CD14-positive monocyte (primary cell): ENCODE data around the gene TMEM126B. TPM values are rescaled to one million over a fixed set of nuclear protein-coding genes. Genes with fewer than 3 reads are reported as not detected.

Source experiments
- DNase-seq, 3 donors: peaks; one replicate each; pipeline ENCODE4 v3.0.0-alpha.2; 2011 to 2022
- H2AFZ ChIP-seq: 2 replicates; pipeline ENCODE4 v1.6.0; 2012; ENCODE audit warnings: mild to moderate bottlenecking, low read depth, low read length, inconsistent platforms; ENCODE audit not compliant: insufficient read depth, poor library complexity, severe bottlenecking
- H3K27ac ChIP-seq, 2 donors: 1 replicate in 1 of 2; 2 replicates in 1 of 2; pipeline ENCODE4 v1.5.1; 2012 to 2013; ENCODE audit warnings: low read length in 2 of 2, control low read depth in 1 of 2, inconsistent platforms in 1 of 2, low read depth in 1 of 2, mild to moderate bottlenecking in 1 of 2
- H3K27me3 ChIP-seq, 2 donors: one replicate each; pipeline versions ENCODE4 v1.6.0 to v1.6.1; 2011 to 2013; ENCODE audit warnings: low read length in 2 of 2; ENCODE audit not compliant: control insufficient read depth in 2 of 2, insufficient read depth in 2 of 2
- H3K36me3 ChIP-seq, 2 donors: replicated peaks in 1 of 2; 1 replicate in 1 of 2; 2 replicates in 1 of 2; pipeline versions ENCODE4 v1.5.1 to v1.6.1; 2012 to 2013; ENCODE audit warnings: low read length in 2 of 2, control low read depth in 1 of 2, inconsistent platforms in 1 of 2, mild to moderate bottlenecking in 1 of 2; ENCODE audit not compliant: insufficient read depth in 2 of 2, control insufficient read depth in 1 of 2
- H3K4me1 ChIP-seq, 2 donors: 1 replicate in 1 of 2; 2 replicates in 1 of 2; pipeline versions ENCODE4 v1.5.1 to v1.6.1; 2012 to 2013; ENCODE audit warnings: low read length in 2 of 2, control low read depth in 1 of 2, inconsistent platforms in 1 of 2, mild to moderate bottlenecking in 1 of 2, moderate library complexity in 1 of 2; ENCODE audit not compliant: insufficient read depth in 2 of 2, control insufficient read depth in 1 of 2
- H3K4me2 ChIP-seq: replicated peaks from 2 replicates; pipeline ENCODE3; 2012; ENCODE audit warnings: low read length, moderate library complexity, mild to moderate bottlenecking; ENCODE audit not compliant: poor library complexity, severe bottlenecking; ENCODE audit errors: extremely low read depth
- H3K4me3 ChIP-seq, 3 experiments: fragments of 200-600 bp in 1 of 3; sonication (generic) in 1 of 3; replicated peaks in 1 of 3; 1 replicate in 2 of 3; 2 replicates in 1 of 3; pipeline ENCODE4 v1.5.1; 2011 to 2013; ENCODE audit warnings: low read length in 3 of 3, mild to moderate bottlenecking in 3 of 3, control low read depth in 2 of 3, low read depth in 2 of 3, inconsistent platforms in 1 of 3, moderate library complexity in 1 of 3
- H3K79me2 ChIP-seq: 2 replicates; pipeline ENCODE4 v1.6.0; 2012; ENCODE audit warnings: mild to moderate bottlenecking, control low read depth, inconsistent platforms, low read length, moderate library complexity; ENCODE audit not compliant: insufficient read depth
- H3K9ac ChIP-seq: 2 replicates; pipeline ENCODE4 v1.6.0; 2017; ENCODE audit warnings: low read length, mild to moderate bottlenecking; ENCODE audit not compliant: insufficient read depth, poor library complexity, severe bottlenecking
- H3K9me3 ChIP-seq, 2 donors: replicated peaks in 1 of 2; 1 replicate in 1 of 2; 2 replicates in 1 of 2; pipeline versions ENCODE4 v1.5.1 to v1.6.1; 2012 to 2013; ENCODE audit warnings: low read length in 2 of 2, control low read depth in 1 of 2; ENCODE audit not compliant: control insufficient read depth in 1 of 2, insufficient read depth in 1 of 2
- H4K20me1 ChIP-seq: 2 replicates; pipeline ENCODE4 v1.6.0; 2012; ENCODE audit warnings: mild to moderate bottlenecking, low read length, control low read depth, moderate library complexity; ENCODE audit not compliant: insufficient read depth
- H3K27ac Mint-ChIP-seq, 7 donors: one replicate each; pipeline ENCODE4 v1.8.0; 2020; ENCODE audit warnings: mild to moderate bottlenecking in 7 of 7, mixed read lengths in 7 of 7, moderate library complexity in 6 of 7, inconsistent platforms in 2 of 7
- H3K27me3 Mint-ChIP-seq, 3 donors: one replicate each; pipeline ENCODE4 v1.8.0; 2021 to 2022; ENCODE audit warnings: low read depth in 3 of 3, mild to moderate bottlenecking in 3 of 3, mixed read lengths in 3 of 3, moderate library complexity in 3 of 3, inconsistent platforms in 1 of 3
- H3K36me3 Mint-ChIP-seq, 2 donors: one replicate each; pipeline ENCODE4 v1.8.0; 2020; ENCODE audit warnings: mixed read lengths in 2 of 2, inconsistent platforms in 1 of 2, mild to moderate bottlenecking in 1 of 2
- H3K4me1 Mint-ChIP-seq: one replicate; pipeline ENCODE4 v1.8.0; 2020; ENCODE audit warnings: mild to moderate bottlenecking, mixed read lengths
- H3K4me3 Mint-ChIP-seq, 2 donors: one replicate each; pipeline ENCODE4 v1.8.0; 2020; ENCODE audit warnings: mild to moderate bottlenecking in 2 of 2, mixed read lengths in 2 of 2, moderate library complexity in 1 of 2
- H3K9me3 Mint-ChIP-seq, 7 donors: one replicate each; pipeline ENCODE4 v1.8.0; 2020 to 2022; ENCODE audit warnings: mixed read lengths in 7 of 7, mild to moderate bottlenecking in 6 of 7, moderate library complexity in 6 of 7, inconsistent platforms in 2 of 7
- WGBS: methylation state at CpG from one replicate; pipeline ENCODE4 v1.1.5; 2013; ENCODE audit warnings: missing lambda C conversion rate; ENCODE audit not compliant: insufficient coverage; 5-methylcytosine and 5-hydroxymethylcytosine counted together
- intact Hi-C, 2 donors: fragments of 100-400 bp; cut with micrococcal nuclease; formaldehyde crosslinking; loops; one replicate each; pipeline versions ENCODE4 v1.15.0 to v1.15.1; 2023
- polyA plus RNA-seq, 3 donors: library from polyadenylated mRNA; depleted of rRNA in 1 of 3; unstranded in 2 of 3; stranded (reverse) in 1 of 3; fragments of 300-500 nt in 2 of 3; fragments of >200 nt in 1 of 3; fragmentation: Illumina TruSeq in 2 of 3; gene quantifications; 1 replicate in 2 of 3; 2 replicates in 1 of 3; pipeline ENCODE4 v1.2.3, GENCODE V29; 2012 to 2021
- TF ChIP-seq, protein P1 (sequence below): fragments of 200-600 bp; IDR thresholded peaks from one replicate; pipeline ENCODE4 v1.8.0; 2022; ENCODE audit warnings: antibody characterized with exemption, mild to moderate bottlenecking

The TMEM126B gene
- polyA plus RNA-seq, 3 donors = 24.7 to 44.3 (median 41.1) TPM

GRCh38 chr11:85665733-85666132 is 37.3 kb downstream of the TMEM126B start:
- peak overlapping the region; percentile 92 for H2AFZ ChIP-seq
- Mint-ChIP-seq H3K4me1 (peaks cover 25% of the 10 kb centered on the region), H3K4me3 (no peak overlapping the region), H3K27me3 (peaks cover 0 to 2% (median 0%) of the 10 kb centered on the region in 3 donors), H3K9me3 (peaks cover 0 to 2% (median 0%) of the 10 kb centered on the region in 7 donors), H3K27ac (no peak overlapping the region), H3K36me3 (peaks cover 7 to 8% of the 10 kb centered on the region in 2 donors)
- DNase-seq = no peak
- H3K27ac ChIP-seq = no peak overlapping the region
- TF ChIP-seq, protein P1, sequence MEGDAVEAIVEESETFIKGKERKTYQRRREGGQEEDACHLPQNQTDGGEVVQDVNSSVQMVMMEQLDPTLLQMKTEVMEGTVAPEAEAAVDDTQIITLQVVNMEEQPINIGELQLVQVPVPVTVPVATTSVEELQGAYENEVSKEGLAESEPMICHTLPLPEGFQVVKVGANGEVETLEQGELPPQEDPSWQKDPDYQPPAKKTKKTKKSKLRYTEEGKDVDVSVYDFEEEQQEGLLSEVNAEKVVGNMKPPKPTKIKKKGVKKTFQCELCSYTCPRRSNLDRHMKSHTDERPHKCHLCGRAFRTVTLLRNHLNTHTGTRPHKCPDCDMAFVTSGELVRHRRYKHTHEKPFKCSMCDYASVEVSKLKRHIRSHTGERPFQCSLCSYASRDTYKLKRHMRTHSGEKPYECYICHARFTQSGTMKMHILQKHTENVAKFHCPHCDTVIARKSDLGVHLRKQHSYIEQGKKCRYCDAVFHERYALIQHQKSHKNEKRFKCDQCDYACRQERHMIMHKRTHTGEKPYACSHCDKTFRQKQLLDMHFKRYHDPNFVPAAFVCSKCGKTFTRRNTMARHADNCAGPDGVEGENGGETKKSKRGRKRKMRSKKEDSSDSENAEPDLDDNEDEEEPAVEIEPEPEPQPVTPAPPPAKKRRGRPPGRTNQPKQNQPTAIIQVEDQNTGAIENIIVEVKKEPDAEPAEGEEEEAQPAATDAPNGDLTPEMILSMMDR = no peak
- peaks cover 46% of the 10 kb centered on the region for H3K79me2 ChIP-seq
- H3K4me2 ChIP-seq = peak overlapping the region; percentile 93
- H3K27me3 ChIP-seq = no peaks in the 10 kb centered on the region
- H3K36me3 ChIP-seq = peaks cover 3 to 4% of the 10 kb centered on the region in 2 donors
- intact Hi-C loops = loop anchor here in 1 of 2 donors (10.0 kb wide), 1 partner anchor 579 kb away; the partner anchor contains the start of gene EED
- peaks cover 17 to 32% of the 10 kb centered on the region in 2 donors for H3K4me1 ChIP-seq
- peaks cover 31% of the 10 kb centered on the region for H4K20me1 ChIP-seq
- peak overlapping the region in 1 of 3 experiments; percentile 94 for H3K4me3 ChIP-seq
- no peak overlapping the region for H3K9ac ChIP-seq
- WGBS = no CpG with 5 or more reads among the region's 5 CpGs
- H3K9me3 ChIP-seq = no peaks in the 10 kb centered on the region

GRCh38 chr11:85666687-85667086 is 38.3 kb downstream of the TMEM126B start:
- Histone ChIP-seq H3K4me3 (no peak overlapping the region), H3K36me3 (no peaks in the 10 kb centered on the region), H2AFZ (no peak overlapping the region), H3K79me2 (peaks cover 36% of the 10 kb centered on the region), H3K4me1 (peaks cover 17 to 25% of the 10 kb centered on the region in 2 donors), H3K27ac (no peak overlapping the region), H3K9me3 (no peaks in the 10 kb centered on the region), H3K27me3 (no peaks in the 10 kb centered on the region), H3K9ac (no peak overlapping the region), H4K20me1 (peaks cover 21% of the 10 kb centered on the region), H3K4me2 (no peak overlapping the region)
- DNase-seq = no peak
- Mint-ChIP-seq H3K27me3 (peaks cover 0 to 3% (median 0%) of the 10 kb centered on the region in 3 donors), H3K27ac (no peak overlapping the region), H3K4me3 (no peak overlapping the region), H3K9me3 (peaks cover 0 to 4% (median 2%) of the 10 kb centered on the region in 7 donors), H3K4me1 (peaks cover 18% of the 10 kb centered on the region), H3K36me3 (no peaks in the 10 kb centered on the region)
- intact Hi-C loops = loop anchor here in 1 of 2 donors (10.0 kb wide), 1 partner anchor 578 kb away; the partner anchor contains the start of gene EED
- TF ChIP-seq, protein P1 = no peak
- no CpG with 5 or more reads among the region's 3 CpGs for WGBS
